HepG2 (cell line): ENCODE measurements around the gene TTLL8.

Experiments
- MTF1 ChIP-seq: sonication (generic); formaldehyde crosslinking; IDR thresholded peaks from 2 replicates; pipeline ENCODE4 v1.5.0; 2020; ENCODE audit warnings: missing genetic modification reagents
- ZNF83 ChIP-seq: sonication (generic); formaldehyde crosslinking; IDR thresholded peaks from 2 replicates; pipeline ENCODE4 v1.4.0; 2020; ENCODE audit warnings: missing genetic modification reagents, mild to moderate bottlenecking, borderline replicate concordance

GRCh38 chr22:49997932-49998717, 60.0 kb downstream of the TTLL8 start:
- TF ChIP-seq MTF1 (no peak), ZNF83 (CRISPR knock-in tag) (no peak)
